Peyer's patch (tissue), 4 donors: ENCODE data around the gene RFPL4AL1. TPM values are rescaled to one million over a fixed set of nuclear protein-coding genes. Genes with fewer than 3 reads are reported as not detected.
"Not testable (repeated sequence)": the region's sequence is repeated elsewhere in the genome, so short reads cannot be mapped to it uniquely, and the experiment has no call there.

ENCODE experiments used
- DNase-seq, 3 donors: peaks; one replicate each; pipeline ENCODE4 v3.0.0-alpha.2; 2017 to 2019
- H3K27ac ChIP-seq, 4 donors: fragments of 200-600 bp; sonication (generic); one replicate each; pipeline ENCODE4 v1.5.1; 2016 to 2019
- H3K27me3 ChIP-seq, 2 donors: fragments of 200-600 bp; sonication (generic); one replicate each; pipeline ENCODE4 v1.5.1; 2019
- H3K36me3 ChIP-seq, 3 donors: fragments of 200-600 bp; sonication (generic); one replicate each; pipeline ENCODE4 v1.5.1; 2016 to 2019
- H3K4me1 ChIP-seq, 4 donors: fragments of 200-600 bp; sonication (generic); one replicate each; pipeline ENCODE4 v1.5.1; 2016 to 2019
- H3K4me3 ChIP-seq, 4 donors: fragments of 200-600 bp; sonication (generic); 1 replicate in 3 of 4; 2 replicates in 1 of 4; pipeline ENCODE4 v1.5.1; 2016 to 2019; ENCODE audit warnings: mild to moderate bottlenecking in 1 of 4
- H3K9me3 ChIP-seq, 4 donors: fragments of 200-600 bp; sonication (generic); one replicate each; pipeline ENCODE4 v1.5.1; 2016 to 2019; ENCODE audit warnings: mild to moderate bottlenecking in 1 of 4
- POLR2A ChIP-seq, 2 donors: fragments of 450-650 bp; IDR thresholded peaks; one replicate each; pipeline ENCODE4 v1.5.1; 2017; ENCODE audit warnings: antibody characterized with exemption in 2 of 2, mild to moderate bottlenecking in 2 of 2, moderate library complexity in 2 of 2
- total RNA-seq, 4 donors: library from RNA; depleted of rRNA; stranded (reverse); fragments of >200 nt; gene quantifications; one replicate each; pipeline ENCODE4 v1.1.0, GENCODE V29; 2016
- TF ChIP-seq, protein P1 (sequence below), 6 experiments: fragments of 450-650 bp in 4 of 6; fragments of 200-600 bp in 2 of 6; sonication (generic) in 1 of 6; IDR thresholded peaks; one replicate each; pipeline ENCODE4 v1.5.1; 2017 to 2019; ENCODE audit warnings: antibody characterized with exemption in 6 of 6, mild to moderate bottlenecking in 3 of 6, moderate library complexity in 1 of 6

Gene RFPL4AL1
- total RNA-seq, 4 donors from 2014 or later = not detected

GRCh38 chr19:55753401-55753800 is 15.5 kb upstream of the RFPL4AL1 start:
- H3K9me3 ChIP-seq = no peaks in the 10 kb centered on the region
- no peak overlapping the region for H3K27ac ChIP-seq
- no peaks in the 10 kb centered on the region for H3K27me3 ChIP-seq
- H3K4me3 ChIP-seq = no peak overlapping the region
- DNase-seq = peak in 1 of 3 donors; percentile 61
- no peak for TF ChIP-seq POLR2A (IDR thresholded peaks at IDR 0.05)
- TF ChIP-seq, protein P1, sequence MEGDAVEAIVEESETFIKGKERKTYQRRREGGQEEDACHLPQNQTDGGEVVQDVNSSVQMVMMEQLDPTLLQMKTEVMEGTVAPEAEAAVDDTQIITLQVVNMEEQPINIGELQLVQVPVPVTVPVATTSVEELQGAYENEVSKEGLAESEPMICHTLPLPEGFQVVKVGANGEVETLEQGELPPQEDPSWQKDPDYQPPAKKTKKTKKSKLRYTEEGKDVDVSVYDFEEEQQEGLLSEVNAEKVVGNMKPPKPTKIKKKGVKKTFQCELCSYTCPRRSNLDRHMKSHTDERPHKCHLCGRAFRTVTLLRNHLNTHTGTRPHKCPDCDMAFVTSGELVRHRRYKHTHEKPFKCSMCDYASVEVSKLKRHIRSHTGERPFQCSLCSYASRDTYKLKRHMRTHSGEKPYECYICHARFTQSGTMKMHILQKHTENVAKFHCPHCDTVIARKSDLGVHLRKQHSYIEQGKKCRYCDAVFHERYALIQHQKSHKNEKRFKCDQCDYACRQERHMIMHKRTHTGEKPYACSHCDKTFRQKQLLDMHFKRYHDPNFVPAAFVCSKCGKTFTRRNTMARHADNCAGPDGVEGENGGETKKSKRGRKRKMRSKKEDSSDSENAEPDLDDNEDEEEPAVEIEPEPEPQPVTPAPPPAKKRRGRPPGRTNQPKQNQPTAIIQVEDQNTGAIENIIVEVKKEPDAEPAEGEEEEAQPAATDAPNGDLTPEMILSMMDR (IDR thresholded peaks at IDR 0.05) = no peak
- no peaks in the 10 kb centered on the region for H3K36me3 ChIP-seq
- no peaks in the 10 kb centered on the region for H3K4me1 ChIP-seq

- not testable (repeated sequence) for H3K27me3 ChIP-seq, H3K4me3 ChIP-seq, H3K4me1 ChIP-seq, DNase-seq, H3K9me3 ChIP-seq, H3K36me3 ChIP-seq, H3K27ac ChIP-seq
Measured at GRCh38 chr19:55756808-55757207, 12.1 kb upstream of the RFPL4AL1 start.

DNA sequence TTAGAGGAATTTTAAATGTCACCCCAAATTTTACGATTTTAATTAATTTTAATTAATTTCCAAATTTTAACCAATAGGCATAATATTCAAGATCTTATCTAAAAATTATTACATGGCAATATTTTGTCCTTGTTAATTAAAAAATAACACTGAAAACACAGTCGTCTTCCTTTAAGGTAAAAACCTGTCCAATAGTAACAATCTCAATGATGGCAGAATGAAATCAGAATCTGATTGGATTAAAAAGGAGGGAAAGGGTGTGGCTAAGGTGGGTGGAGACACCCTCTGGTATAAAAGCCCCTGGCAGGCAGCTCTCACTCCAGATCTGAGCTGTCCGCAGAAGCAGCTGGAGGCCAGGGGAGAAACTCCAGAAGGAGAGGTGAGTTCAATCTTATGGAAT is 10.1 kb upstream of the RFPL4AL1 start, which contains the start of gene RFPL4A:
RFPL4A (plus strand) TSS at position 301 of the 400 bp plus-strand sequence. CDS start 2,704 bp downstream, outside the sequence.
- not testable (repeated sequence) for H3K4me3 ChIP-seq, DNase-seq

DNA sequence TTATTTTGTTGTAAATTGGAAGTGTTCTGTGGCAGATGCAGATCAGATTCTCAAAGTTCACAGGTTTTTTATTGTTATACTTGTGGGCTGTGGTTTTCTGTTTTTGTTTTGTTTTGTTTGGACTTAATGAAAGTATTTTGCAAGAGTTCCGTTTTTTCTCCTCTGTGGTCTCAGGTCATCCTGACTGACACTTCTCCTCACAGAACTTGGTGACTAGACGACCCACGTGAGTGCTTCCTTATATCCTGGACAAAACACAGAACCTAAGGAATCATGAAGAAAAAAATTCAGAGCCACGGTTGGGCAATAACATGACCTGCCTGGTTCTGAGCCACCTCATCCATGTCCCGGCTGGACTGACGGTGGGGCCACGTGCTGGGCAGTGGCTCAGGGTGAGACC is 2.5 kb upstream of the RFPL4AL1 start:
- no peaks in the 10 kb centered on the region for H3K9me3 ChIP-seq
- DNase-seq = no peak
- H3K4me3 ChIP-seq = no peak overlapping the region
- H3K36me3 ChIP-seq = no peaks in the 10 kb centered on the region
- H3K27me3 ChIP-seq = no peaks in the 10 kb centered on the region
- no peak for TF ChIP-seq POLR2A (IDR thresholded peaks at IDR 0.05)
- TF ChIP-seq, protein P1 (IDR thresholded peaks at IDR 0.05) = no peak
- no peaks in the 10 kb centered on the region for H3K4me1 ChIP-seq
- H3K27ac ChIP-seq = no peak overlapping the region

More for the DNA sequence above, 10.1 kb upstream of the RFPL4AL1 start, which contains the start of gene RFPL4A:
- H3K27ac ChIP-seq, H3K4me1 ChIP-seq, H3K36me3 ChIP-seq, H3K9me3 ChIP-seq, H3K27me3 ChIP-seq: not testable (repeated sequence)

DNA sequence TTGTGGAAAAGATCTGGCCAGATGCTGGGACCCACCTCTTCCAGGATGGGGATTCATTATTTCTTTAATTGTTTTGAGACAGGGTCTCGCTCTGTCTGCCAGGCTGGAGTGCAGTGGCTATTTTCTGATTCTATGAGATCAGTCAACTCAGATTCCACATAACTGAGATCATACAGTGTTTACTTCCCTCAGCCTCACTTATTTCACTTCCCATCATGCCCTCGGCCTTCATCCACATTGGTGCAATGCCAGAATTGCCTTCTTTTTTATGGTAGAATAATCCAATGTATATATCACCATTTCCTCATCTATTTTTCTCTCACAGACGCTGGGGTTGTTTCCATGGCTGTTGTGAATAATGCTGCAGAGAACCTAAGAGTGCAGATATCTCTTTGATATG is 714 bp downstream of the RFPL4AL1 start:
- not testable (repeated sequence) for H3K27ac ChIP-seq, H3K27me3 ChIP-seq, H3K36me3 ChIP-seq

GRCh38 chr19:55777528-55777927 is 8.6 kb downstream of the RFPL4AL1 start:
- Histone ChIP-seq H3K36me3 (no peaks in the 10 kb centered on the region), H3K9me3 (no peaks in the 10 kb centered on the region), H3K4me3 (no peak overlapping the region), H3K27ac (no peak overlapping the region), H3K27me3 (no peaks in the 10 kb centered on the region), H3K4me1 (no peaks in the 10 kb centered on the region)
- TF ChIP-seq, protein P1 (IDR thresholded peaks at IDR 0.05) = no peak
- TF ChIP-seq POLR2A (IDR thresholded peaks at IDR 0.05) = no peak
- DNase-seq = no peak

More for the DNA sequence above, 714 bp downstream of the RFPL4AL1 start:
- not testable (repeated sequence) for H3K9me3 ChIP-seq, H3K4me3 ChIP-seq, DNase-seq, H3K4me1 ChIP-seq

DNA sequence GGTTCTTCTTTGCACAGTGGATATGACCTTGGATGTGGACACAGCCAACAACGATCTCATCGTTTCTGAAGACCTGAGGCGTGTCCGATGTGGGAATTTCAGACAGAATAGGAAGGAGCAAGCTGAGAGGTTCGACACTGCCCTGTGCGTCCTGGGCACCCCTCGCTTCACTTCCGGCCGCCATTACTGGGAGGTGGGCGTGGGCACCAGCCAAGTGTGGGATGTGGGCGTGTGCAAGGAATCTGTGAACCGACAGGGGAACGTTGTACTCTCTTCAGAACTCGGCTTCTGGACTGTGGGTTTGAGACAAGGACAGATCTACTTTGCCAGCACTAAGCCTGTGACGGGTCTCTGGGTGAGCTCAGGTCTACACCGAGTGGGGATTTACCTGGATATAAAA is 9.4 kb downstream of the RFPL4AL1 start:
- TF ChIP-seq, protein P1 (IDR thresholded peaks at IDR 0.05) = no peak
- TF ChIP-seq POLR2A (IDR thresholded peaks at IDR 0.05) = no peak
- Histone ChIP-seq H3K36me3 (no peaks in the 10 kb centered on the region), H3K4me3 (no peak overlapping the region), H3K9me3 (no peaks in the 10 kb centered on the region), H3K4me1 (no peaks in the 10 kb centered on the region), H3K27ac (no peak overlapping the region), H3K27me3 (no peaks in the 10 kb centered on the region)
- no peak for DNase-seq
